Calu3 (cell line): ENCODE data around the gene KIF6. TPM values are rescaled to one million over a fixed set of nuclear protein-coding genes. Genes with fewer than 3 reads are reported as not detected.

Experiments used
- BruUV-seq: library from RNA; stranded (reverse); fragments of 400-500 nt; replicated peaks from 2 replicates; lab custom pipeline; 2021; lab: Mats Ljungman, UMichigan
- CTCF ChIA-PET: fragments of 300-600 bp; sonication (Branson Sonifier 250); formaldehyde crosslinking; loops from one replicate; lab custom pipeline; 2022; ENCODE audit warnings: antibody characterized with exemption; lab: Charles Lee
- DNase-seq: peaks from one replicate; pipeline ENCODE4 v3.0.0; 2022
- H3K27ac Mint-ChIP-seq: one replicate; pipeline ENCODE4 v1.8.0; 2022; ENCODE audit warnings: mixed read lengths; ENCODE audit not compliant: unreplicated experiment
- H3K27me3 Mint-ChIP-seq: one replicate; pipeline ENCODE4 v1.8.0; 2022; ENCODE audit warnings: mixed read lengths; ENCODE audit not compliant: unreplicated experiment
- H3K36me3 Mint-ChIP-seq: one replicate; pipeline ENCODE4 v1.8.0; 2022; ENCODE audit warnings: mild to moderate bottlenecking, moderate library complexity, mixed read lengths; ENCODE audit not compliant: insufficient read depth, unreplicated experiment
- H3K4me1 Mint-ChIP-seq: one replicate; pipeline ENCODE4 v1.8.0; 2022; ENCODE audit warnings: mild to moderate bottlenecking, low read depth, mixed read lengths; ENCODE audit not compliant: unreplicated experiment
- H3K4me3 Mint-ChIP-seq: one replicate; pipeline ENCODE4 v1.8.0; 2022; ENCODE audit warnings: mild to moderate bottlenecking, low read depth, moderate library complexity, mixed read lengths; ENCODE audit not compliant: unreplicated experiment
- H3K9me3 Mint-ChIP-seq: one replicate; pipeline ENCODE4 v1.8.0; 2022; ENCODE audit warnings: low read depth, mixed read lengths; ENCODE audit not compliant: unreplicated experiment
- CTCF ChIP-seq: fragments of 200-600 bp; IDR thresholded peaks from one replicate; pipeline ENCODE4 v1.8.0; 2022; ENCODE audit warnings: antibody characterized with exemption; ENCODE audit not compliant: unreplicated experiment
- intact Hi-C: fragments of 100-400 bp; cut with micrococcal nuclease; formaldehyde crosslinking; loops from one replicate; pipeline ENCODE4 v1.10.0; 2022; ENCODE audit not compliant: unreplicated experiment
- total RNA-seq: library from RNA; stranded (reverse); gene quantifications from 2 replicates; pipeline ENCODE4 v1.2.3, GENCODE V29; 2022

Gene KIF6
- total RNA-seq, 1 experiment from 2014 or later: 0.45 TPM

GRCh38 chr6:39422238-39422637, 303.0 kb downstream of the KIF6 start:
- no TSS peak for BruUV-seq
- H3K4me3 Mint-ChIP-seq: no peak overlapping the region
- no peaks in the 10 kb centered on the region for H3K9me3 Mint-ChIP-seq
- TF ChIP-seq CTCF: no peak
- no peaks in the 10 kb centered on the region for H3K4me1 Mint-ChIP-seq
- CTCF ChIA-PET: no interaction called here
- H3K27ac Mint-ChIP-seq: no peak overlapping the region
- H3K27me3 Mint-ChIP-seq: no peaks in the 10 kb centered on the region
- intact Hi-C loops: no loop called here
- H3K36me3 Mint-ChIP-seq: no peaks in the 10 kb centered on the region
- no peak for DNase-seq

GRCh38 chr6:39421383-39422225, 303.6 kb downstream of the KIF6 start:
- Mint-ChIP-seq H3K4me1 (no peaks in the 10 kb centered on the region), H3K27ac (no peak overlapping the region)
- intact Hi-C loops: no loop called here

GRCh38 chr6:39420300-39421265, 304.6 kb downstream of the KIF6 start:
- Mint-ChIP-seq H3K4me1 (no peaks in the 10 kb centered on the region), H3K4me3 (no peak overlapping the region), H3K27me3 (no peaks in the 10 kb centered on the region), H3K9me3 (no peaks in the 10 kb centered on the region), H3K27ac (no peak overlapping the region), H3K36me3 (no peaks in the 10 kb centered on the region)
- no peak for TF ChIP-seq CTCF
- no TSS peak for BruUV-seq
- CTCF ChIA-PET: no interaction called here
- intact Hi-C loops: no loop called here
- no peak for DNase-seq

More at GRCh38 chr6:39421383-39422225, 303.6 kb downstream of the KIF6 start:
- Mint-ChIP-seq H3K4me3 (no peak overlapping the region), H3K27me3 (no peaks in the 10 kb centered on the region), H3K9me3 (no peaks in the 10 kb centered on the region), H3K36me3 (no peaks in the 10 kb centered on the region)
- no peak for DNase-seq
- BruUV-seq: no TSS peak
- no peak for TF ChIP-seq CTCF
- CTCF ChIA-PET: no interaction called here

GRCh38 chr6:39419607-39420006, 305.6 kb downstream of the KIF6 start:
- Mint-ChIP-seq H3K27ac (no peak overlapping the region), H3K9me3 (no peaks in the 10 kb centered on the region), H3K27me3 (no peaks in the 10 kb centered on the region), H3K4me1 (no peaks in the 10 kb centered on the region), H3K36me3 (no peaks in the 10 kb centered on the region), H3K4me3 (no peak overlapping the region)
- intact Hi-C loops: no loop called here
- DNase-seq: no peak
- BruUV-seq: no TSS peak
- TF ChIP-seq CTCF: no peak
- CTCF ChIA-PET: no interaction called here
